ENCODE results near the gene NRXN3. TPM values are rescaled to one million over a fixed set of nuclear protein-coding genes. Genes with fewer than 3 reads are reported as not detected.

NRXN3 gene
- total RNA-seq, 1 donor from 2014 or later, result 18.0 TPM

GRCh38 chr14:78355109-78355508, 184.9 kb downstream of the NRXN3 start:
- no peak for DNase-seq (ENCODE audit: low read depth)
- no peaks in the 10 kb centered on the region for H3K27me3 ChIP-seq (ENCODE audit: insufficient read depth, low read length)
- Mint-ChIP-seq H3K9me3 (ENCODE audit: unreplicated experiment) (no peaks in the 10 kb centered on the region), H3K36me3 (ENCODE audit: low read depth, unreplicated experiment) (no peaks in the 10 kb centered on the region), H3K27ac (ENCODE audit: unreplicated experiment) (no peak overlapping the region), H3K4me3 (ENCODE audit: unreplicated experiment) (no peak overlapping the region), H3K4me1 (ENCODE audit: low read depth, unreplicated experiment) (no peaks in the 10 kb centered on the region), H3K27me3 (ENCODE audit: low read depth, unreplicated experiment) (peaks cover 10% of the 10 kb centered on the region)
- no peaks in the 10 kb centered on the region for H3K36me3 ChIP-seq (ENCODE audit: insufficient read depth, low read length)
- H2AFZ ChIP-seq (ENCODE audit: low read depth, low read length), result no peak overlapping the region
- no peaks in the 10 kb centered on the region for H4K20me1 ChIP-seq (ENCODE audit: insufficient read depth, low read length)
- no peak for TF ChIP-seq EZH2 (IDR thresholded peaks at IDR 0.05; ENCODE audit: insufficient read depth, low read length)
- TF ChIP-seq, protein P1, sequence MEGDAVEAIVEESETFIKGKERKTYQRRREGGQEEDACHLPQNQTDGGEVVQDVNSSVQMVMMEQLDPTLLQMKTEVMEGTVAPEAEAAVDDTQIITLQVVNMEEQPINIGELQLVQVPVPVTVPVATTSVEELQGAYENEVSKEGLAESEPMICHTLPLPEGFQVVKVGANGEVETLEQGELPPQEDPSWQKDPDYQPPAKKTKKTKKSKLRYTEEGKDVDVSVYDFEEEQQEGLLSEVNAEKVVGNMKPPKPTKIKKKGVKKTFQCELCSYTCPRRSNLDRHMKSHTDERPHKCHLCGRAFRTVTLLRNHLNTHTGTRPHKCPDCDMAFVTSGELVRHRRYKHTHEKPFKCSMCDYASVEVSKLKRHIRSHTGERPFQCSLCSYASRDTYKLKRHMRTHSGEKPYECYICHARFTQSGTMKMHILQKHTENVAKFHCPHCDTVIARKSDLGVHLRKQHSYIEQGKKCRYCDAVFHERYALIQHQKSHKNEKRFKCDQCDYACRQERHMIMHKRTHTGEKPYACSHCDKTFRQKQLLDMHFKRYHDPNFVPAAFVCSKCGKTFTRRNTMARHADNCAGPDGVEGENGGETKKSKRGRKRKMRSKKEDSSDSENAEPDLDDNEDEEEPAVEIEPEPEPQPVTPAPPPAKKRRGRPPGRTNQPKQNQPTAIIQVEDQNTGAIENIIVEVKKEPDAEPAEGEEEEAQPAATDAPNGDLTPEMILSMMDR (IDR thresholded peaks at IDR 0.05; ENCODE audit: insufficient read depth, low read depth, low read length), result no peak
- no peaks in the 10 kb centered on the region for H3K4me1 ChIP-seq (ENCODE audit: insufficient read depth, low read length)
- no peak overlapping the region for H3K9ac ChIP-seq (ENCODE audit: low read length)
- H3K9me3 ChIP-seq (ENCODE audit: insufficient read depth, low read depth, low read length), result no peaks in the 10 kb centered on the region
- FAIRE-seq, result no peak
- H3K4me2 ChIP-seq (ENCODE audit: low read length), result no peak overlapping the region
- no peaks in the 10 kb centered on the region for H3K79me2 ChIP-seq (ENCODE audit: insufficient read depth, low read length)
- H3K27ac ChIP-seq (ENCODE audit: low read depth, low read length), result no peak overlapping the region
- no peak overlapping the region for H3K4me3 ChIP-seq (ENCODE audit: insufficient read depth, low read depth, low read length)

GRCh38 chr14:78356391-78356790, 186.2 kb downstream of the NRXN3 start:
- no peak for FAIRE-seq
- H3K4me2 ChIP-seq (ENCODE audit: low read length), result no peak overlapping the region

DNA sequence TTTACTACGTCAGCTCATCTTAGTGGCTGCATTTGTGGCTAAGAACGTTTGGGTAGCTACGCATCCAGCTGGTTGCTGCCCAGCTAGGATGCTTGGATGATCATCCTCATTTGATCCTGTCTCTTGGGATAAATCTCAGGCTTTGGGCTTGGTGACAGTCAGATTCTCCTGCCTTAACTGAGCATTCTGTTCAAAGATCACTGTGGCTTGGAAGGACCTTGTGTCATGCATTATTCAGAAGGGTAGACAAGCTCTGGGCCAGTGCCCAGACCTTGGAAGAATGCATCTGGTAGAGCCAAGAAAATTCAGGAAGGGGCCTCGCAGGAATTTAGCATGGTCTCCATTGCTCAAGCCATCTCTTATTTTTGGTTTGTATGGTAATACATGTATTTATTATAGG, 188.4 kb downstream of the NRXN3 start:
- no peak overlapping the region for H3K4me3 Mint-ChIP-seq (ENCODE audit: unreplicated experiment)
- Histone ChIP-seq H3K4me2 (ENCODE audit: low read length) (no peak overlapping the region), H2AFZ (ENCODE audit: low read depth, low read length) (no peak overlapping the region), H3K9ac (ENCODE audit: low read length) (no peak overlapping the region), H3K9me3 (ENCODE audit: insufficient read depth, low read depth, low read length) (no peaks in the 10 kb centered on the region), H3K27me3 (ENCODE audit: insufficient read depth, low read length) (no peaks in the 10 kb centered on the region), H3K36me3 (ENCODE audit: insufficient read depth, low read length) (no peaks in the 10 kb centered on the region), H3K4me3 (ENCODE audit: insufficient read depth, low read depth, low read length) (no peak overlapping the region), H3K4me1 (ENCODE audit: insufficient read depth, low read length) (no peaks in the 10 kb centered on the region), H3K27ac (ENCODE audit: low read depth, low read length) (no peak overlapping the region), H4K20me1 (ENCODE audit: insufficient read depth, low read length) (no peaks in the 10 kb centered on the region), H3K79me2 (ENCODE audit: insufficient read depth, low read length) (no peaks in the 10 kb centered on the region)
- DNase-seq (ENCODE audit: low read depth) (no peak), FAIRE-seq (no peak)
- no peaks in the 10 kb centered on the region for H3K4me1 Mint-ChIP-seq (ENCODE audit: low read depth, unreplicated experiment)
- H3K9me3 Mint-ChIP-seq (ENCODE audit: unreplicated experiment), result no peaks in the 10 kb centered on the region
- TF ChIP-seq EZH2 (IDR thresholded peaks at IDR 0.05; ENCODE audit: insufficient read depth, low read length), result no peak
- TF ChIP-seq, protein P1 (IDR thresholded peaks at IDR 0.05; ENCODE audit: insufficient read depth, low read depth, low read length), result no peak
- H3K27ac Mint-ChIP-seq (ENCODE audit: unreplicated experiment), result no peak overlapping the region
- peaks cover 10% of the 10 kb centered on the region for H3K27me3 Mint-ChIP-seq (ENCODE audit: low read depth, unreplicated experiment)
- no peaks in the 10 kb centered on the region for H3K36me3 Mint-ChIP-seq (ENCODE audit: low read depth, unreplicated experiment)

More at GRCh38 chr14:78356391-78356790, 186.2 kb downstream of the NRXN3 start:
- H2AFZ ChIP-seq (ENCODE audit: low read depth, low read length), result no peak overlapping the region
- no peak for DNase-seq (ENCODE audit: low read depth)
- no peaks in the 10 kb centered on the region for H3K4me1 ChIP-seq (ENCODE audit: insufficient read depth, low read length)
- no peak overlapping the region for H3K9ac ChIP-seq (ENCODE audit: low read length)
- Mint-ChIP-seq H3K4me3 (ENCODE audit: unreplicated experiment) (no peak overlapping the region), H3K36me3 (ENCODE audit: low read depth, unreplicated experiment) (no peaks in the 10 kb centered on the region), H3K4me1 (ENCODE audit: low read depth, unreplicated experiment) (no peaks in the 10 kb centered on the region), H3K27me3 (ENCODE audit: low read depth, unreplicated experiment) (peaks cover 10% of the 10 kb centered on the region), H3K9me3 (ENCODE audit: unreplicated experiment) (no peaks in the 10 kb centered on the region), H3K27ac (ENCODE audit: unreplicated experiment) (no peak overlapping the region)
- no peaks in the 10 kb centered on the region for H4K20me1 ChIP-seq (ENCODE audit: insufficient read depth, low read length)
- H3K27me3 ChIP-seq (ENCODE audit: insufficient read depth, low read length), result no peaks in the 10 kb centered on the region
- TF ChIP-seq EZH2 (IDR thresholded peaks at IDR 0.05; ENCODE audit: insufficient read depth, low read length), result no peak
- TF ChIP-seq, protein P1 (IDR thresholded peaks at IDR 0.05; ENCODE audit: insufficient read depth, low read depth, low read length), result no peak
- H3K4me3 ChIP-seq (ENCODE audit: insufficient read depth, low read depth, low read length), result no peak overlapping the region
- H3K79me2 ChIP-seq (ENCODE audit: insufficient read depth, low read length), result no peaks in the 10 kb centered on the region
- H3K9me3 ChIP-seq (ENCODE audit: insufficient read depth, low read depth, low read length), result no peaks in the 10 kb centered on the region
- no peak overlapping the region for H3K27ac ChIP-seq (ENCODE audit: low read depth, low read length)
- H3K36me3 ChIP-seq (ENCODE audit: insufficient read depth, low read length), result no peaks in the 10 kb centered on the region

Data from astrocyte (in vitro differentiated cells and primary cell).